ENCODE measurements around the gene CFAP20DC. TPM values are rescaled to one million over a fixed set of nuclear protein-coding genes. Genes with fewer than 3 reads are reported as not detected.

Gene CFAP20DC
- total and polyA plus RNA-seq, 2 experiments from 2014 or later: 7.4 to 11.4 TPM

DNA sequence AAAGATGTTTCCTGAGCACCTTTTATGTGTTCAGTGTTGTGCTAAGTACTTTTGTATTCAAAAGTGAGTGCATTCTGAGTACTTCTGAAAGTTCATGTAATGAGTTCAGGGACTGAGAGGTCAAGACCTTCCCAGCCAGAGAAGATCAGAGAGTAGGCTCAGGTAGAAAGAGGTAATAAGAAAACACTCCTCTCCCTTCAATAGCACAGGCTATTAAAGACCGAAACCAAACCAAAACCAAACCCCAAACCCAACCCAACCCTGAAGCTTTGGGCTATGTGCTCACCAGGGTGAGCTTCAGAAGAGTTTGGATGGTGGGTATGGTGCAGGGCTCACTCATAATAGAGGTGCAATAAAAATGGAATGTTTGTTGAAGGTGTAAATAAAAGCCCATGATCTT lies 306.5 kb downstream of the CFAP20DC start (continued):
- TF ChIP-seq, protein P1, sequence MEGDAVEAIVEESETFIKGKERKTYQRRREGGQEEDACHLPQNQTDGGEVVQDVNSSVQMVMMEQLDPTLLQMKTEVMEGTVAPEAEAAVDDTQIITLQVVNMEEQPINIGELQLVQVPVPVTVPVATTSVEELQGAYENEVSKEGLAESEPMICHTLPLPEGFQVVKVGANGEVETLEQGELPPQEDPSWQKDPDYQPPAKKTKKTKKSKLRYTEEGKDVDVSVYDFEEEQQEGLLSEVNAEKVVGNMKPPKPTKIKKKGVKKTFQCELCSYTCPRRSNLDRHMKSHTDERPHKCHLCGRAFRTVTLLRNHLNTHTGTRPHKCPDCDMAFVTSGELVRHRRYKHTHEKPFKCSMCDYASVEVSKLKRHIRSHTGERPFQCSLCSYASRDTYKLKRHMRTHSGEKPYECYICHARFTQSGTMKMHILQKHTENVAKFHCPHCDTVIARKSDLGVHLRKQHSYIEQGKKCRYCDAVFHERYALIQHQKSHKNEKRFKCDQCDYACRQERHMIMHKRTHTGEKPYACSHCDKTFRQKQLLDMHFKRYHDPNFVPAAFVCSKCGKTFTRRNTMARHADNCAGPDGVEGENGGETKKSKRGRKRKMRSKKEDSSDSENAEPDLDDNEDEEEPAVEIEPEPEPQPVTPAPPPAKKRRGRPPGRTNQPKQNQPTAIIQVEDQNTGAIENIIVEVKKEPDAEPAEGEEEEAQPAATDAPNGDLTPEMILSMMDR (conservative IDR thresholded peaks at IDR 0.05; ENCODE audit: low read depth in 2 of 2): no peak
- TF ChIP-seq EZH2 (IDR thresholded peaks at IDR 0.05; ENCODE audit: low read depth, unreplicated experiment): no peak
- TF ChIP-seq, protein P2, sequence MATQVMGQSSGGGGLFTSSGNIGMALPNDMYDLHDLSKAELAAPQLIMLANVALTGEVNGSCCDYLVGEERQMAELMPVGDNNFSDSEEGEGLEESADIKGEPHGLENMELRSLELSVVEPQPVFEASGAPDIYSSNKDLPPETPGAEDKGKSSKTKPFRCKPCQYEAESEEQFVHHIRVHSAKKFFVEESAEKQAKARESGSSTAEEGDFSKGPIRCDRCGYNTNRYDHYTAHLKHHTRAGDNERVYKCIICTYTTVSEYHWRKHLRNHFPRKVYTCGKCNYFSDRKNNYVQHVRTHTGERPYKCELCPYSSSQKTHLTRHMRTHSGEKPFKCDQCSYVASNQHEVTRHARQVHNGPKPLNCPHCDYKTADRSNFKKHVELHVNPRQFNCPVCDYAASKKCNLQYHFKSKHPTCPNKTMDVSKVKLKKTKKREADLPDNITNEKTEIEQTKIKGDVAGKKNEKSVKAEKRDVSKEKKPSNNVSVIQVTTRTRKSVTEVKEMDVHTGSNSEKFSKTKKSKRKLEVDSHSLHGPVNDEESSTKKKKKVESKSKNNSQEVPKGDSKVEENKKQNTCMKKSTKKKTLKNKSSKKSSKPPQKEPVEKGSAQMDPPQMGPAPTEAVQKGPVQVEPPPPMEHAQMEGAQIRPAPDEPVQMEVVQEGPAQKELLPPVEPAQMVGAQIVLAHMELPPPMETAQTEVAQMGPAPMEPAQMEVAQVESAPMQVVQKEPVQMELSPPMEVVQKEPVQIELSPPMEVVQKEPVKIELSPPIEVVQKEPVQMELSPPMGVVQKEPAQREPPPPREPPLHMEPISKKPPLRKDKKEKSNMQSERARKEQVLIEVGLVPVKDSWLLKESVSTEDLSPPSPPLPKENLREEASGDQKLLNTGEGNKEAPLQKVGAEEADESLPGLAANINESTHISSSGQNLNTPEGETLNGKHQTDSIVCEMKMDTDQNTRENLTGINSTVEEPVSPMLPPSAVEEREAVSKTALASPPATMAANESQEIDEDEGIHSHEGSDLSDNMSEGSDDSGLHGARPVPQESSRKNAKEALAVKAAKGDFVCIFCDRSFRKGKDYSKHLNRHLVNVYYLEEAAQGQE (IDR thresholded peaks at IDR 0.05; ENCODE audit: unreplicated experiment): no peak
- no peak for TF ChIP-seq EZH2phosphoT487 (IDR thresholded peaks at IDR 0.05; ENCODE audit: unreplicated experiment)

DNA sequence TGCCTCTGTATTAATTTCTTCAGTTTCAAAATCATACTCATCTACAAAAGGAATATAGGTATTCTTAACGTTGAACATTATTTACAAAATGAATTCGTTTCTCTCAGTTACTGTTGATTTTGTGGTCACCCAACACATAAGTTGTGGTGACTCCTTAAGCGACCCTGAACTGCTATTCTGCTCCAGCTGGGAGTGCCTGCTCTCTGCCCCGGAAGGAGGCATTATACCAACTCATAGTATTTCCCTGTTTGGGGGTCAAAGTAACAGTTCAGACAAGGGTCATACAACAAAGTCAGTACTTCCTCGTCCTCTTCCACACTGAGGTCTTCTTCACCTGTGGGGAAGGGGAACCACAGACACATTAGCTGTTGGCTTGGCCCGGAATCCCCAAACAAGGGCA lies 307.6 kb downstream of the CFAP20DC start:
- no peak overlapping the region for H3K4me3 Mint-ChIP-seq
- no peak for ATAC-seq
- H2AFZ ChIP-seq: no peak overlapping the region
- TF ChIP-seq JUNB (IDR thresholded peaks at IDR 0.05; ENCODE audit: unreplicated experiment): no peak
- no peak for TF ChIP-seq CREB1 (CRISPR knock-in tag; IDR thresholded peaks at IDR 0.05; ENCODE audit: low read depth)
- TF ChIP-seq, protein P1 (conservative IDR thresholded peaks at IDR 0.05; ENCODE audit: low read depth in 2 of 2): no peak
- TF ChIP-seq STAT1 (IDR thresholded peaks at IDR 0.05; ENCODE audit: unreplicated experiment): no peak
- no peak for TF ChIP-seq EZH2phosphoT487 (IDR thresholded peaks at IDR 0.05; ENCODE audit: unreplicated experiment)
- no peak for TF ChIP-seq ZNF114 (CRISPR knock-in tag; IDR thresholded peaks at IDR 0.05)
- TF ChIP-seq, protein P3, sequence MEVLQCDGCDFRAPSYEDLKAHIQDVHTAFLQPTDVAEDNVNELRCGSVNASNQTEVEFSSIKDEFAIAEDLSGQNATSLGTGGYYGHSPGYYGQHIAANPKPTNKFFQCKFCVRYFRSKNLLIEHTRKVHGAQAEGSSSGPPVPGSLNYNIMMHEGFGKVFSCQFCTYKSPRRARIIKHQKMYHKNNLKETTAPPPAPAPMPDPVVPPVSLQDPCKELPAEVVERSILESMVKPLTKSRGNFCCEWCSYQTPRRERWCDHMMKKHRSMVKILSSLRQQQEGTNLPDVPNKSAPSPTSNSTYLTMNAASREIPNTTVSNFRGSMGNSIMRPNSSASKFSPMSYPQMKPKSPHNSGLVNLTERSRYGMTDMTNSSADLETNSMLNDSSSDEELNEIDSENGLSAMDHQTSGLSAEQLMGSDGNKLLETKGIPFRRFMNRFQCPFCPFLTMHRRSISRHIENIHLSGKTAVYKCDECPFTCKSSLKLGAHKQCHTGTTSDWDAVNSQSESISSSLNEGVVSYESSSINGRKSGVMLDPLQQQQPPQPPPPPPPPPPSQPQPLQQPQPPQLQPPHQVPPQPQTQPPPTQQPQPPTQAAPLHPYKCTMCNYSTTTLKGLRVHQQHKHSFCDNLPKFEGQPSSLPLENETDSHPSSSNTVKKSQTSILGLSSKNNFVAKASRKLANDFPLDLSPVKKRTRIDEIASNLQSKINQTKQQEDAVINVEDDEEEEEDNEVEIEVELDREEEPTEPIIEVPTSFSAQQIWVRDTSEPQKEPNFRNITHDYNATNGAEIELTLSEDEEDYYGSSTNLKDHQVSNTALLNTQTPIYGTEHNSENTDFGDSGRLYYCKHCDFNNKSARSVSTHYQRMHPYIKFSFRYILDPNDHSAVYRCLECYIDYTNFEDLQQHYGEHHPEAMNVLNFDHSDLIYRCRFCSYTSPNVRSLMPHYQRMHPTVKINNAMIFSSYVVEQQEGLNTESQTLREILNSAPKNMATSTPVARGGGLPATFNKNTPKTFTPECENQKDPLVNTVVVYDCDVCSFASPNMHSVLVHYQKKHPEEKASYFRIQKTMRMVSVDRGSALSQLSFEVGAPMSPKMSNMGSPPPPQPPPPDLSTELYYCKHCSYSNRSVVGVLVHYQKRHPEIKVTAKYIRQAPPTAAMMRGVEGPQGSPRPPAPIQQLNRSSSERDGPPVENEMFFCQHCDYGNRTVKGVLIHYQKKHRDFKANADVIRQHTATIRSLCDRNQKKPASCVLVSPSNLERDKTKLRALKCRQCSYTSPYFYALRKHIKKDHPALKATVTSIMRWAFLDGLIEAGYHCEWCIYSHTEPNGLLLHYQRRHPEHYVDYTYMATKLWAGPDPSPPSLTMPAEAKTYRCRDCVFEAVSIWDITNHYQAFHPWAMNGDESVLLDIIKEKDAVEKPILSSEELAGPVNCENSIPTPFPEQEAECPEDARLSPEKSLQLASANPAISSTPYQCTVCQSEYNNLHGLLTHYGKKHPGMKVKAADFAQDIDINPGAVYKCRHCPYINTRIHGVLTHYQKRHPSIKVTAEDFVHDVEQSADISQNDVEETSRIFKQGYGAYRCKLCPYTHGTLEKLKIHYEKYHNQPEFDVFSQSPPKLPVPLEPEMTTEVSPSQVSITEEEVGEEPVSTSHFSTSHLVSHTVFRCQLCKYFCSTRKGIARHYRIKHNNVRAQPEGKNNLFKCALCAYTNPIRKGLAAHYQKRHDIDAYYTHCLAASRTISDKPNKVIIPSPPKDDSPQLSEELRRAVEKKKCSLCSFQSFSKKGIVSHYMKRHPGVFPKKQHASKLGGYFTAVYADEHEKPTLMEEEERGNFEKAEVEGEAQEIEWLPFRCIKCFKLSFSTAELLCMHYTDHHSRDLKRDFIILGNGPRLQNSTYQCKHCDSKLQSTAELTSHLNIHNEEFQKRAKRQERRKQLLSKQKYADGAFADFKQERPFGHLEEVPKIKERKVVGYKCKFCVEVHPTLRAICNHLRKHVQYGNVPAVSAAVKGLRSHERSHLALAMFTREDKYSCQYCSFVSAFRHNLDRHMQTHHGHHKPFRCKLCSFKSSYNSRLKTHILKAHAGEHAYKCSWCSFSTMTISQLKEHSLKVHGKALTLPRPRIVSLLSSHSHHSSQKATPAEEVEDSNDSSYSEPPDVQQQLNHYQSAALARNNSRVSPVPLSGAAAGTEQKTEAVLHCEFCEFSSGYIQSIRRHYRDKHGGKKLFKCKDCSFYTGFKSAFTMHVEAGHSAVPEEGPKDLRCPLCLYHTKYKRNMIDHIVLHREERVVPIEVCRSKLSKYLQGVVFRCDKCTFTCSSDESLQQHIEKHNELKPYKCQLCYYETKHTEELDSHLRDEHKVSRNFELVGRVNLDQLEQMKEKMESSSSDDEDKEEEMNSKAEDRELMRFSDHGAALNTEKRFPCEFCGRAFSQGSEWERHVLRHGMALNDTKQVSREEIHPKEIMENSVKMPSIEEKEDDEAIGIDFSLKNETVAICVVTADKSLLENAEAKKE (CRISPR knock-in tag; IDR thresholded peaks at IDR 0.05): no peak
- TF ChIP-seq EZH2 (IDR thresholded peaks at IDR 0.05; ENCODE audit: low read depth, unreplicated experiment): no peak
- TF ChIP-seq ZNF331 (CRISPR knock-in tag; IDR thresholded peaks at IDR 0.05; ENCODE audit: low read depth): no peak

More for the DNA sequence above, 307.6 kb downstream of the CFAP20DC start:
- DNase-seq (ENCODE audit: low spot score): no peak
- Mint-ChIP-seq H3K27ac (no peak overlapping the region), H3K27me3 (ENCODE audit: insufficient read depth, low read depth, poor library complexity) (peaks cover 1% of the 10 kb centered on the region), H3K9me3 (no peaks in the 10 kb centered on the region), H3K4me1 (no peaks in the 10 kb centered on the region), H3K36me3 (ENCODE audit: low read depth) (no peaks in the 10 kb centered on the region)
- Histone ChIP-seq H3K27ac (ENCODE audit: low read depth) (no peak overlapping the region), H3F3A (replicated peaks; ENCODE audit: low read depth) (no peaks in the 10 kb centered on the region), H3K79me2 (replicated peaks; ENCODE audit: insufficient read depth) (no peaks in the 10 kb centered on the region), H3K4me3 (no peak overlapping the region), H4K20me1 (replicated peaks; ENCODE audit: insufficient read depth) (no peaks in the 10 kb centered on the region), H3K4me2 (no peak overlapping the region), H3K27me3 (ENCODE audit: insufficient read depth) (no peaks in the 10 kb centered on the region), H3K9me2 (ENCODE audit: insufficient read depth) (peaks cover 10% of the 10 kb centered on the region; the same call in 1 of the 2 replicates), H3K36me3 (ENCODE audit: insufficient read depth) (no peaks in the 10 kb centered on the region), H3K4me1 (ENCODE audit: insufficient read depth) (no peaks in the 10 kb centered on the region)
